NCI-H2196 (cell line): ENCODE results near the gene KLF2.

Experiments
- DNase-seq: peaks from one replicate; lab custom pipeline; 2025; ENCODE audit not compliant: unreplicated experiment; lab: John Stamatoyannopoulos, UW

The KLF2 gene

DNA sequence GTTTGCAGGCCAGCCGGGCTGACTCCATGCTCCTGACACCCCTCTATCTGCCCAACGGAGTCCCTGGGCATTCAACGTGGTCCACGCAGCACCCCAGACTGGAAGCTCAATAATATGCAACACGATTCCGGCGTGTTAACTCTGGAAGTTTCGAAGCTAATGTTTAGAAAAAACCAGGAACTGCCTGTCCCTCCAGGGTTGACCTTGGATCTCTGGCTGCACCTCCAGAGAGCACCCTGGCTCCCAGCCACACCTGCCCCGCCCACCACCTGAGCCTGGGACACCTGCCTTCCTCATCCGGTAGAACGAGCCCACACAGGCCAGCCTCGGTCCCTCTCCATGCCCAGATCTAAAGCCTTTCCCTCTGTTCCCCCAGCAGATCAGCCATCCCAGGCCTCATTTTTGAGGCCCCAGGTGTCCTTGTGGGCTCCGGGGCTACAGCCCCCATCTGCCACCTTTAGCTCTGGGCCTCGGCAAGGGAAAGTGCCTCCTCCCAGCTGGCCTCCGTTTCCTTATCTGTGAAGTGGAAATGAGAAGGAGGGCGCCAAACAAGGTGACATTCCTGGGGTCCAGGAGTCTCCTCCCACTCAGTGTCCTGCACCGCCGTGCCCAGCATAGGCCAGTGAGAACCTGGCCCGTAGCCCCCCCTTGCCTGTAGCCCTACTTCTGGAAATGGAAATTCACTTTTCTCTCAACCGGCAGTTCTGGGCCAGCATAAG is 38.7 kb downstream of the KLF2 start:
- DNase-seq = peak; percentile 60

- DNase-seq = no peak
These were observed 39.2 kb downstream of the KLF2 start for GRCh38 chr19:16363852-16364230.

- no peak for DNase-seq
These were observed 39.7 kb downstream of the KLF2 start for GRCh38 chr19:16364231-16364865.

DNA sequence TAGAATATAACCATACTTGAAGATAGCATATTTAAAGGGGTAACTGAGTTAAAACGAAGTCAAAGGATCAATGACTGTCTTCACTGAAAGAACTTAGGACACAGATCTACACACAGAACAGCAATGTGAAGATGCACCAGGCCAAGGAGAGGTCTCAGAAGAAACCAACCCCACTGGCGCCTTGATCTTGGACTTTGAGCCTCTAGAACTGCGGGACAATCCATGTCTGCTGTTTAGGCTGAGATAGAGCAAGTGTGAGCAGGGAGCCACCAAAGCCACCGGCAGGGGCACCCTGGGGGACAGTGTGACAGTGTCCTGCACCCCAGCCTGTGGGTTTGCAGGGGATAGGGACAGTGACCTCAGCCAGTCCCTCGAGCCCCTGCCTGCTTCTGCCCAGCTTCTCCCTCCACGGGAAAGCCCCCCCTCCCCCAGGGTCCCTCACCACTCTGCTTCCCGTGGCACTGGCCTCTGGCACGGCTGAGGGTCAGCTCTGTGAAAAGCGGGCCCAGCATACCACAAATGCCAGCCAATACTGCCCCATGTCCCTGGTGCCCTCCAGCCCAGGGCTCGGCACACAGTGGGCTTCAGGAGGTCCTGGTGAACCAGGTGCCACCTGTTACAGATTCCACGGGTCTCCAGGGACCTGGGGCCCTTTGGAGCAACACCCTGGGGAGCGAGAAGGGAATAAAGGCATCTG is 40.8 kb downstream of the KLF2 start:
- no peak for DNase-seq

- no peak for DNase-seq
These were observed 41.4 kb downstream of the KLF2 start for GRCh38 chr19:16366056-16366432.

DNA sequence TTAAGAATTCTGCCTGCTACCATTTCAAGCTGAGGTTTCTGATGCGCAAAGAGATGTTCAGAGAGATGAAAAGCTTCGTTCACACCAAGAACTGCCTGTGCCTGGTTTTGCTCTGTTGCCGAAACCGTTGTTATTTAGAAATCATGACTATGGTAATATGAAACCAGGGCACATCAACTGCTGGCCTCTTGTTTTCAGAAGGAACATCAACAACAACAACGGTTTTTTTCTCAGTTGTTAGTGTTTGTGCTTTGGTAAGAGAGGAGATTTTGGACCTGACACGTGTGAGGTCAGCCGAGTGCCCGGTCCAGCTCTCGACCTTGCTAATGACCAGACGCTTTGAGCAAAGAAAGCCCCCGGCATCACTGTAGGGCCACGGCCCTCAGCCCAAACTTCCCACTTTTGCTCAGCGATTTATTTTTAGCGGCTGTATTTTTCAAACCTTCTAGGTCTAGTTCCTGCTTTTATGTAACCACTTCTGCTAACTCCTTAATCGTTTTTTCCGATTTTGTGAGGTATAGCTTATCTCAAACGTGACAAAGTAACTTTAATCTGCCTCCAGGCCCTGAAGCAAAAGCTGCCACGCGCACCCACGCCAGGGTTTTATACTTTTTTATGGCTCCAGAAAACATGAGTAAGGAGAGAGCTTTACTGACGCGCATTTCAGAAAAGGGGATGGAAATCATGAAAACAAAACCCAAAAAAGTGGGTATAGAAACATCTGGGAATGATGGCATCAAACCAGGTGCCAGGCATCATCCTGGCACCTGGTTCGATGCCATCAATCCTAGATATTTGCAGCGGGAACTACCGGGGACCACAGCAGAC is 42.0 kb downstream of the KLF2 start:
- DNase-seq = no peak

- DNase-seq = no peak
These were observed 42.6 kb downstream of the KLF2 start for GRCh38 chr19:16367261-16367683.

DNA sequence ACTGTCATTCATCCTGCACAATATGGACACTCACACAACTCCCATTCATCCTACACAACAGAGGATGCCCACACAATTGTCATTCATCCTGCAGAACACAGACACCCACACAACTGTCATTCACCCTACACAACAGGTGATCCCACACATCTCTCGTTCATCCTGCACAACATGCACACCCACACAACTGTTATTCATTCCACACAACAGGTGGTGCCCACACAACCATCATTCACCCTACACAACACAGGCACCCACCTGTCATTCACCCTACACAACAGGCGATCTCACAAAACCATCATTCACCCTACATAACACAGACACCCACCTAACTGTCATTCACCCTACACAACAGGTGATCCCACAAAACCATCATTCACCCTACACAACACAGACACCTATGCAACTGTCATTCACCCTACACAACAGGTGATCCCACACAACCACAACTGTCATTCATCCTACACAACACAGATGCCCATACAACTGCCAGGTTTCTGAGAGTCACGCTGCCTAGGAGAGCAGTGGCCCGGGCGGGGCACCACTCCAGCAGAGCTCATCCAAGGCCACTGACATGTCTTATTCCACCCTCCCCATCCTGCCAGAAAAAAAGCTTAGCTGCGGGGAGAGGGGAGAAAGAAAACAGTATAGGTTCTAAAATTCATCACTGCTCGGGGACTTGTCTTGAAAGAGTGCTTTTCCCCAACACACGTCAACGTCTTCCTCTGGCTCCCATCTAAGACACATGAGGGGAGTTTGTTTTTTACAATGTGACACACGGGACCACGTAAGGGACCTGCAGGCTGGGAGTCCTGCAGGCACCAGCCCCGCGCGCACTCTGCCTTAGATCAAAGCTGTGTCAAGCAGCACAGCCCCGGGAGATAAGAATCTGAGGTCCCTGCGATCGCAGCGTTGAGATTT is 44.0 kb downstream of the KLF2 start:
- no peak for DNase-seq

DNA sequence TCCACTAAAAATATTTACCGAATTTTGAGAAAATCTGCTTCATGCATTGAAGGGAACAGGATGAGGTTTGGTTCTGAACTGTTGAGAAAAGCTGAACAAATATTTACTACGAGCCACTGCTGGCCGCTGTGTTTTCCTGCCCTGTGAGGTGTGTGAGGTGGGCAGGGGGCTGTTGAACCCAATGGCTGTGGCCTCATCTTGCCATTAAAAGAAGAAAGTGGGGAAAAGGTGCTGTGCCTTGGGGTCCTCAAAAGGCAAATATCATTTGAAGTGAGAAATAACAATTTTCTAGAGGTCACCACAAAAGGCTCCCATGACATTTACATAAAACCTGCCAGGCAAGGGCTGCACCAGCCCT is 44.7 kb downstream of the KLF2 start:
- DNase-seq = no peak

GRCh38 chr19:16369664-16370576 is 45.3 kb downstream of the KLF2 start:
- DNase-seq = no peak

- no peak for DNase-seq
These were observed 46.2 kb downstream of the KLF2 start for GRCh38 chr19:16370641-16371391.

DNA sequence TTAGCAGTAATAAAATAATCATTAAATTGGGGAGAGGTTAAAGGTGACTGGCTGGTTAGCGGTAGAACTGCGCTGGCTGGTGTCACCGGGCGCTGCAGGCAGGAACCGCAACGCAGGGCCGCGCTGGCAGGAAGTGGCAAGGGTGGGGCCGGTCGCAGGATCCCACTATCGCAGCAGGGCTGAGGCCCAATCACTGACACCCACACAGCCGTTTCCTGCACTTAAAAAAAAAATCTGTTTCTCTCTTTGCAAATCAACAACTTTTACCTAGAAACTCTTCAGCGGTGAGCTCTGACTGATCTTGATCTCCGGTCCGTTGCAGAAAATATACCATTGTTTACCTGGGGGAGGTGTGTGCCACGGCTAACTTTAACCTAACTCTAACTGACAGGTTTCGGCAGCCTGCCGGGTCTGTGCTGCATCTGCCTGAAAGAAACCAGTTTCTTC is 46.9 kb downstream of the KLF2 start:
- DNase-seq = no peak

GRCh38 chr19:16372065-16372915 is 47.7 kb downstream of the KLF2 start:
- DNase-seq = no peak

GRCh38 chr19:16373079-16373478 is 48.5 kb downstream of the KLF2 start:
- DNase-seq = no peak

DNA sequence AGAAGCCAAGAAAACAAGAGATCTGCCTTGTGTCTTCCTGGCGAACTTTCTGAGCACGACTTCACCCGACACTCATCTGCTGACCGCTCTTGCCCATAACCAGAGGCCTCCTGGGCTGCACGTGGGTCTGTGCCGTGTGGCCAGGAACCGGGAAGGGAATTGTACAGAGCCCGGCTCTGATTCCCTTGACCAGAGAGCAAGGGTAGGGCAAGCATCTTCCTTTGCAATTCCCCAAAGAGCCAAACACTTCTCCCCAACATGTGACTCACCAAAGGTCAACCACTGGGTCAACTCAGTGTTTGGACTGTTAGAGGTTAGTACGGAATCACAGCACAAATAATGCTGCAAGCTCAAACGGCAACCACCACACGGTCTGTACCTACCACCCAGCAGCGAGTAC is 48.9 kb downstream of the KLF2 start:
- DNase-seq = no peak

DNA sequence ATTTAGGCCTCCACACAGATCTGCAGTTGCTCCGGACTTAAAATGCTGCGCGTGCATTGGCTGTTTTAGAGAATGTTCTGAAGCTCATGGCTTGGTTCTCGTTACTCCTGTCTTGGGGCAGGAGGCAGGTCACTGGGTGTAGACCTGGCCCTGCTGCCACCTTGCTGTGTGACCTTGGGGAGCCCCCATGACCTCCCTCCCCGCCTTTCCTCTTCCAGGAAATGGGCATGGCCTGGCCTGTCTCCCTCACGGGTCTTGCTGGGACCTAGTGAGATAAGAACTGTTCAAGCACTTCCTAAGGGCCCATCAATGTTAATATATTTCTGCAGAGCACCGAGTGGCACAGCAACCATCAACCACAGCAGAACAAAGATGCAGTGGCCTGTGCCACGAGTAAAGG is 49.4 kb downstream of the KLF2 start:
- DNase-seq = no peak

- no peak for DNase-seq
These were observed 49.8 kb downstream of the KLF2 start for GRCh38 chr19:16374436-16374835.
